ENCODE measurements around the gene CLCNKB. TPM values are rescaled to one million over a fixed set of nuclear protein-coding genes. Genes with fewer than 3 reads are reported as not detected.

The CLCNKB gene
- total RNA-seq, 2 donors from 2014 or later, result 0.14 TPM; not detected in 1

Other genes starting within 250 kb of the CLCNKB start
- 1 to 10 TPM; 2.2 to 2.6 TPM for gene UQCRHL, start 236.1 kb upstream of the CLCNKB start, total RNA-seq
- gene SPEN, start 196.1 kb upstream of the CLCNKB start, total RNA-seq, result 10 to 100 TPM; 46.7 to 47.6 TPM
- gene ZBTB17, start 67.7 kb upstream of the CLCNKB start, total RNA-seq, result 10 to 100 TPM; 29.1 to 30.0 TPM
- not detected for gene SRARP, start 39.5 kb upstream of the CLCNKB start, total RNA-seq
- gene HSPB7, start 25.7 kb upstream of the CLCNKB start, total RNA-seq, result 10 to 100 TPM in 1 of 2 donors, under 1 TPM in 1; 0.73 to 17.6 TPM
- 1 to 10 TPM in 1 of 2 donors, under 1 TPM in 1; 0.73 to 1.7 TPM for gene CLCNKA, start 21.7 kb upstream of the CLCNKB start, total RNA-seq
- not detected for gene FAM131C, start 29.9 kb downstream of the CLCNKB start, total RNA-seq
- gene EPHA2, start 112.3 kb downstream of the CLCNKB start, total RNA-seq, result 10 to 100 TPM; 44.3 to 48.1 TPM
- 10 to 100 TPM in 1 of 2 donors, 1 to 10 TPM in 1; 8.0 to 10.6 TPM for gene ARHGEF19, start 168.9 kb downstream of the CLCNKB start, total RNA-seq
- gene CPLANE2, start 193.4 kb downstream of the CLCNKB start, total RNA-seq, result 1 to 10 TPM; 5.9 to 7.6 TPM